AG20443 (cell line): ENCODE measurements around the gene ADAMTS8.

Experiments
- DNase-seq: peaks from one replicate; pipeline ENCODE4 v3.0.0; 2012; ENCODE audit warnings: low spot score, mixed read lengths

ADAMTS8 gene

GRCh38 chr11:130418756-130419155 lies 9.7 kb downstream of the ADAMTS8 start:
- peak; percentile 72 for DNase-seq

DNA sequence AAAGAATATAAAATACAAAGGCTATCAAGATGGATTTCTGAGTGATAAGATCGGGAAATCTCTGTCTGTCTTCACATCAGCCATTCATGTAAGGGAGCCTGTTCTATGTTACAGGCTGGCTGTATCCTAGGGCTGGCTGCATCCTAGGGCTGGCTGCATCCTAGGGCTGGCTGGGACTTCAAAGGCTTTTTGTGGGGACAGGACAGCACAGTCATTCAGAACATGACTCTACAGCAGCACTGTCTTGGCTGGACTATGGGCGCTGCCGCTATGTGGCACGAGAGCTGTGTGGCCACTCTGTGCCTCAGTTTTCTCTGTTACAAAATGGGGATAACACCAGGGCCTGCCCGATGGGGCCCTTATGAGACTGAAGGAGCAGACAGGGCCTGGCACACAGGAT lies 10.2 kb downstream of the ADAMTS8 start:
- no peak for DNase-seq

GRCh38 chr11:130416906-130417305 lies 11.5 kb downstream of the ADAMTS8 start:
- no peak for DNase-seq

DNA sequence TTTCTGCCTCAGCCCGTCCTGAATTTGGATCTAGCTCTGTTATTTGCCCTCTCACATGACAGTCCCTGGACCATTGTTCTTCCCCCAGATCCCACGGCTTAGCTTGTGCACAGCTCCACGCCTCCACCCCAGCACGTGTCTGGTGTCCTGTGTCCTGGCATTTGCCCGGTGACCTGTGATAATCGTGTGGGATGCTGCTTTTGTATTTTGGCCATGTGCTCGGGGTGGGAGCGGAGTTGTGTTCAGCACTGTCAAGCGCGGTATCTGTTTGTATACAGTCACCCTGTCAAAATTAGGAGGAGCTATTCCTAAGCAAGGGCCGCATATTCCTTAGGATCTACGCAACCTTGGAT lies 11.9 kb downstream of the ADAMTS8 start:
- DNase-seq = no peak

GRCh38 chr11:130415731-130416529 lies 12.5 kb downstream of the ADAMTS8 start:
- no peak for DNase-seq

- no peak for DNase-seq
These were observed 14.0 kb downstream of the ADAMTS8 start for GRCh38 chr11:130414107-130415080.

GRCh38 chr11:130413405-130414106 lies 14.9 kb downstream of the ADAMTS8 start:
- DNase-seq = peak; percentile 94

GRCh38 chr11:130411223-130411622 lies 17.2 kb downstream of the ADAMTS8 start:
- DNase-seq = no peak

GRCh38 chr11:130409594-130410388 lies 18.6 kb downstream of the ADAMTS8 start:
- no peak for DNase-seq

DNA sequence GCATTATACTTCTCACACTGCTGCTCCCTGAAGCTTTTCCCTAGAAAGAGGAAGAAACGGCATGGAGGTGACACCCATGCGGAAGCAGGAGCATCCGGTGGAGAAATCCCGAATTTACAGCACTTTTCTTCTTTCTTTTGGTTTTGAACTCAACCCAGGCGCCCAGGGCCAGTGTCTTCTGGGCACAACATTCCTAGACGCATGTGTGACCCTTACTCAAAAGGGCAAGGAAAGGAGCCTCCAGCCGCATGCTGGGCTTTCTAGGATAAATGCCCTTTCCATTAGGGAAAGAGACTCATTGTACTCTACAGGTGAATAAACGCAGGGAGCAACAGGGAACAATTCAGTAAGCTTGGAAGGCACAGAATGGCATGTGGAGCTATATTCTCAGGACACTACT lies 19.5 kb downstream of the ADAMTS8 start:
- no peak for DNase-seq

- no peak for DNase-seq
These were observed 20.0 kb downstream of the ADAMTS8 start for GRCh38 chr11:130408401-130408890.

GRCh38 chr11:130407978-130408377 lies 20.4 kb downstream of the ADAMTS8 start:
- peak; percentile 90 for DNase-seq

GRCh38 chr11:130405428-130405827 lies 23.0 kb downstream of the ADAMTS8 start:
- DNase-seq = no peak

DNA sequence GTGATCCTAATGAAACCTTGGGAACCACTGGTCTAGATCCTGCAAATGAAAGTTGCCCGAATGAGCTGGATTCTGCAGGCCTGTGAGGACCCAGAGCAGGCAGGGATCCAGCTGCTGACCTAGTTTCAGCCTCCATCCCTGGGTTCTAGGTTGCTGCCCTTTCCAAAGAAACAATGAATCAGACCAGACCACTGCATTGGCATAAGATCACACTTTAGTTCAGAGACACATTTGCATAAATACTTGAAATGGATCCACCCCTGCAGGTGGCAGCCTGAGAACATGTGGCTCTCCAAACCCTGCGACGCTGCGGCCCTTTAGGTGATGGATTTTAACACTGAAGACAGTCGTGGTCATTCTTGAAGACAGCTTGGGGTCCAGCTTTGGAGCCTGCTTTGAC lies 23.7 kb downstream of the ADAMTS8 start:
- DNase-seq = no peak

- no peak for DNase-seq
These were observed 24.4 kb downstream of the ADAMTS8 start for GRCh38 chr11:130403967-130404366.

DNA sequence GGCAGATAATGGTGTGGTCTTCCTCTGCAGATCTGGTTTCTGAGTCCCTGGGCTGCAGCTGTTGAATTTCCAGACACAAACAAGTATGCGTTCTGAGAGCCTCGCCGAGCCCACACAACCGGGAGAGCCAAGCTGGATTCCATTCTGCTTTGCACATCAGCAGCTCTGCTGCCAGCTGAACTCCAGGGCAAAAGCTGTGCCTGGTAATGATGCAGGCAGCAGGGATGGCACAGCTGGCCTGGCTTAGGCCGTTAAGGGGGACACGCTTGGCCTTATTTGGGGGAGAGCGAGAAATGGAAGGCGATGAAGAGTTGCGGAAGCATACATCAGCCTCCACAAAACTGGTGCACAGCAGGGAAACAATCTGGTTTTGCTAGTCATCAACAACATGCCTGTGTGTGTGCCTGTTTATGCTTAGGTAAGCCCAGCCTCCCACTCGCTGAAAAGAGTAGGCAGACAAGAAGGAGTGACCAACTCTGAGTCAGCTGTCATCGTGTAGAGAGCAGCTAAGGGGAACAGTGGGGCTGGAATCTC lies 25.1 kb downstream of the ADAMTS8 start:
- peak; percentile 87 for DNase-seq

DNA sequence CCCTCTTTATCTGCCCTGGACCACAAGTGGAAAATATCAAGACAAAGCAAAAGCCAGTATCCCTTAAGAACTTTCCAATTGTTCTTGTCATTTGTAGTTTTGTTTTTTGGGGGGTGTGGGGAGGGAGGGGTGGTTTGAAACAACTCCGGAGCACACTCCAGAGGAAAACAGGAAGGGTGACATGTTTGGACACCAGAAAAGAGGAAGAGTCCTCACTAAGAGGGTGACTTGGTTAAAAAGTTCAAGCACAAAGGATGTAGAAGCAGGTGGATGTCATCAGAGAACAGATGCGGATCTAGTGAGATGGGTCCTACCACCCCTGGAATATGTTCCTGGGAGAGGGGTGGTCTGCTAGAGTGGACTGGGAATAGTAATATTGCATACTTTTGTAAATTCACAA lies 25.8 kb downstream of the ADAMTS8 start:
- DNase-seq = no peak

DNA sequence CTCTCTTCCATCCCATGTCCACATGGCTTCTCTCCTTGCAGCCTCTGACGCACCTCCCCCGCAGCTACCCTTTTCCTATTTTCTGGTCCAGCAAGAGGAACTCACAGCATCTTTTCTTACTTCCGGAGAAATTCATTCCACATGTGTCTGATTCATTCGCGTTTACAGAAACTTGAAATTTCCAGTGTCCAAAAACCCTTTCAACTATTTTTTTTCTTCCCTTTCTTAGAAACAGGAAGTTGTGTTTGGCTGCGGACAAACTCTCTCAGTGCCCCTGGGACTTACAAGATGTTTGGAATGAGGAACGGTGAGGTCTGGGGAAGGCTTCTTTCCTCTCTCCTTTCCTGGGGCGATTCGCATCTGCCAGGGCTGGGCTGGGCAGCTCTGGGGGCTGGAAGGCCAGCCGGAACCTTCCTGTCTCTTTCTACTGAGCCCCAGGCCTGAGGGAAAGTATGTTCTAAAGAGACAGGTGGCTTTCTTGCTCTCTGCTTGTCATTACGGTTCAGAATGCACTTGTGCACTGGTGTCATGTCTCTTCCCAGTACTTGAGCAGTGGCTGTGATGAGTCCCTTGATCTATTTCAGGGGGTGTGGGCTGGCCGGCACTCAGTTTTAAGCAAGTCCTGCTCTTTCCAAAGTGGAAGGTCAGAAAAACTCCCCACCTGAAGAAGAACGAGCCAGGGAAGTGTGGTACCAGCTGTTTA lies 27.5 kb downstream of the ADAMTS8 start:
- peak; percentile 70 for DNase-seq

DNA sequence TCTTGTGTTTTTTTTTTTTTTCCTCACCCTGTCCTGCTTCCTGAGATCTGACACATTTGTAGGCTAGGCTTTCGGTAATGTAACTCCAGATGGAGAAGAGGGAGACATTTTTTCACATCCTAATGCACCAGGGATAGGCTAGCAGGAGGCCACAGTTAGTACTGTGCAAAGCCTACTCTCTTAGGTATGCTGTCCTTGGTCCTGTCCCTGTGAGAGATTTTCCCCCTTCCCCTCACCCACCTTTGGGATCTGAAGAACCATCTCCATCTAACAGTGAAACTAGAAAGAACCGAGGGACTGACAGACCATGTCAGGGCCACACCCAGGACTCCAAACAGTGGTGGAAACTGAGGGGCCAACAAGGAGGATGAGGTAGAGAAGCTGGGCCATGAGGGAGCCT lies 29.2 kb downstream of the ADAMTS8 start:
- DNase-seq = no peak

GRCh38 chr11:130397780-130398179 lies 30.6 kb downstream of the ADAMTS8 start:
- no peak for DNase-seq

GRCh38 chr11:130396965-130397364 lies 31.4 kb downstream of the ADAMTS8 start:
- DNase-seq = no peak
